Measurements from ENCODE around the gene TRIM28. TPM values are rescaled to one million over a fixed set of nuclear protein-coding genes. Genes with fewer than 3 reads are reported as not detected.

Gene TRIM28
- total RNA-seq, 1 donor from 2014 or later, result 454 TPM

DNA sequence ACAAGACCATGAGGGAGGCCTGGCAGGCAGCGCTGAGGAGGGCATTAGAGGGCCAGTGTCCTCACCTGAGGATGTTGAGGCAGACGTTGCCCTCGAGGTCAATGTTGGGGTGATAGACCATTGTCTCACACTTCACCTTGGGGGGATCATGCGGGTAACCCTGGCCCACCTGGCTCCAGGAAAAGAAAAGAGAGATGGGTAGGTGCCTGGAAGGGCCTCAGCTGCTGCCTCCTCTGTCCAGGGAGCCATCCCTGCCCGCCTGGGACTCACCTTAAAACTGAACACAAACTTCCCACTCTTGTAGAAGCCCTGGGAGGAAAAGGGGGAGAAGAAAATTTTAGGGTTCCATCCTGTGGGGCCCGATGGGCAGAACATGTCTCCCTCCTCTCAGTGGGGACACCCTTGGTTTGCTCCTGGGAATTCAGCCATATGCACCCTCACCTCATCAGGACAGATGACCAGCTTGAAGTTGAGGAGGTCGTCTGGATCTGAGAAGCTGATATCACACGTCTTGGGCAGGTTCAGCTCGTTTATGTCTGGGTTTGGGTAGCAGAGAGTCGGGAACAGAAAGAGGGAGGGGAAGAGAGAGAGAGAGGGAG is 12.9 kb downstream of the TRIM28 start:
- TF ChIP-seq, protein P1, sequence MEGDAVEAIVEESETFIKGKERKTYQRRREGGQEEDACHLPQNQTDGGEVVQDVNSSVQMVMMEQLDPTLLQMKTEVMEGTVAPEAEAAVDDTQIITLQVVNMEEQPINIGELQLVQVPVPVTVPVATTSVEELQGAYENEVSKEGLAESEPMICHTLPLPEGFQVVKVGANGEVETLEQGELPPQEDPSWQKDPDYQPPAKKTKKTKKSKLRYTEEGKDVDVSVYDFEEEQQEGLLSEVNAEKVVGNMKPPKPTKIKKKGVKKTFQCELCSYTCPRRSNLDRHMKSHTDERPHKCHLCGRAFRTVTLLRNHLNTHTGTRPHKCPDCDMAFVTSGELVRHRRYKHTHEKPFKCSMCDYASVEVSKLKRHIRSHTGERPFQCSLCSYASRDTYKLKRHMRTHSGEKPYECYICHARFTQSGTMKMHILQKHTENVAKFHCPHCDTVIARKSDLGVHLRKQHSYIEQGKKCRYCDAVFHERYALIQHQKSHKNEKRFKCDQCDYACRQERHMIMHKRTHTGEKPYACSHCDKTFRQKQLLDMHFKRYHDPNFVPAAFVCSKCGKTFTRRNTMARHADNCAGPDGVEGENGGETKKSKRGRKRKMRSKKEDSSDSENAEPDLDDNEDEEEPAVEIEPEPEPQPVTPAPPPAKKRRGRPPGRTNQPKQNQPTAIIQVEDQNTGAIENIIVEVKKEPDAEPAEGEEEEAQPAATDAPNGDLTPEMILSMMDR (conservative IDR thresholded peaks at IDR 0.05; ENCODE audit: low read depth, low read length), result no peak
- DNase-seq (ENCODE audit: low read depth), result no peak

DNA sequence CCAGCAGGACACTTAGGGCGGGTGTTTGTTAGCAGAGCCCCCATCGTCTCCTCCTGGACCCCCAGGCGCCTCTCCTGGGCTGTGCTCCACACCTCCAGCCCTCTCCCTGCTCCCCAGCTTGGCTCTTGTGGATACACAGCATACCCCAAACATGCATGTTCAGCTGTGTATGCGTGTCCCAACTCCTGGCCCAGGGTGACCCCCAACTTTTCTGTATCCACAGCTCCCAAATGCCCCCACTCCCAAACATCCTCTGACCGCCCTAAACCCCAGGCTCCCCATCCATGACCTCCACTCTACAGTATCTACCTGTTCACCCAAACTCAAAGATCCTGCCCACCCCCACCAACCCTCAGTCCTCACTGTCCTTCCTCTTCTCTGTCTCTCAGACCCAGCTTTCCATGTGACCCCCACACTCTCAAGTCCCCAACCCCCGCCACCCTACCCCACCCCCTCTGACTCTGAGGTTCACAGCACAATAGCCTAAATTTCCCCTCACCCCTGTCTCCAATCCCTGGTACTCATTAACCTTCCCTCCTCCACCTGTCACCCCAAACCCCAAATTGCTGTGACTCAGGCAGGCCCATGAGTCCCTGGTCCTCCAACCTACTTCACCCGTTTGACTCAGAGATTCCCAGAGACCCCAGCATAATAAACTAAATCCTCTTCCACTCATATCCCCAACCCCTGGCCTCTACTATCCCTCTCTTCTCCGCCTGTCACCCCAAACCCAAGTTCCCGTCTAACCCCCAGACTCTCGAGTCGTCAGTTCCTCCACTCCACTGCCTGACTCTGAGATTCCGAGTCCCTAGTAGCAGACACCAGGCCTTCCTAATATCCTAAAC is 13.6 kb downstream of the TRIM28 start:
- TF ChIP-seq, protein P1 (conservative IDR thresholded peaks at IDR 0.05; ENCODE audit: low read depth, low read length), result no peak
- no peak for DNase-seq (ENCODE audit: low read depth)
- H3K4me3 ChIP-seq (ENCODE audit: low read depth, low read length), result peak overlapping the region; percentile 75

More for the DNA sequence above, 12.9 kb downstream of the TRIM28 start:
- H3K4me3 ChIP-seq (ENCODE audit: low read depth, low read length), result peak overlapping the region; percentile 75

DNA sequence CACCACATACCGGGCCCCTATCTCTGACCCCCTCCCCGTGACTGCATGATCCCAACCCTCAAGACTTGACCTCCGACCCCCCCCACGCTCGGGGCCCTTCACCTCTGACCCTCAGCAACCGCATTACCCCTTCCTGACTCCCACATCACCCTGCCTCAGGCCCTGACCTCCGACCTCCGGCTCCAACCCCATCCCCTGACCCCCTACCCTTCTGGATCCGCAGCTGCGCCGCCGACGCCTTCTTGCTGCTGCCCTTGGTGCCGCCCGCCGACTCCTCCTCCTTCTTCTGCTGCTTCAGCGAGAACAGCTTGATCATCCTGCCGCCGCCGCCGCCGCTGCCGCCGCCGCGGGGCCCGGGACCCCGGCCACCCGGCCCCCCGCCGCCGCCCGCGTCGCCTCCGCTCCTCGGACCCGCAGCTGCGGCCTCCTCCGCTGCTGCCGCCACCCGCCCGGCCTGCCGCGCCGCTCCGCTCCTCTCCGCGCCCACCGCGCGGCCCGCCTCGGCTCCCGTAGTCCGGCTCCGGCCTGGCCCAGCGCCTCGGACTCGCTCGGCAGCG is 14.3 kb downstream of the TRIM28 start, which contains the start of gene UBE2M:
UBE2M (minus strand) TSS at position 546 of the 557 bp plus-strand sequence; CDS start at position 316, 230 bp downstream.
- no peak for DNase-seq (ENCODE audit: low read depth)
- TF ChIP-seq, protein P1 (conservative IDR thresholded peaks at IDR 0.05; ENCODE audit: low read depth, low read length), result no peak
- H3K4me3 ChIP-seq (ENCODE audit: low read depth, low read length), result peak within 1 kb of the TSS; percentile 75

DNA sequence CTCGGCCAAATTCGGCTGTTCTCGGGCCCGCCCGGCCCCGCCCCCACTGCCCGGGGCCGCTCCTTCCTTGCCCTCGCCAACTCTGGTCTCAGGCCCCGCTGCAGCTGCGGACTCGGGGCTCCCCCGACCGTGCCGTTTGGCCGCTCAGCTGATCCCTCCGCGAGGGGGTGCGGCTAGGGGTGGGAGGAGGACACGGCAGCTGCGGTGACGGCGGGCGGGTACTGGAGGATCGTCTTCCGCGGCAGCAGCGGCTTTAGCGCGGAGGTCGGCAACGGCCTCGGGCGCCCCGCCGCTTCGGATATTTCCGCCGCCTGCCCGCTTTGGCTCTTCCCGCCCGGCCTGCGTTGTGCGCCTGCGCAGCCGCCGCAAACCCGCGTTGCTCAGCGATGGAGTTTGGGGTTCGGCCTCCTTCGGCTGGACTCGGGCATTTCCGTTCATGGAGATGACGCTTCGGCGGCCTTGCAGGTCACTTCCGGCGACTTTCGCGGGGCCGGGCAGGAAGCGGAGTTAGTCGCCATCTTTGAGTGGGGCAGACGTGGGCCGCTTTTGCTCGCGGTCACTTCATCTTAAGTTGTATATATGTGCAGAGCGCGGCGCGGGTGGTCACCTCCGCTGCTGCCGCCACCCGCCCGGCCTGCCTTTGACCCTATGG is 14.9 kb downstream of the TRIM28 start:
- peak; percentile 74 for DNase-seq (ENCODE audit: low read depth)
- TF ChIP-seq, protein P1 (conservative IDR thresholded peaks at IDR 0.05; ENCODE audit: low read depth, low read length), result no peak
- peak overlapping the region; percentile 75 for H3K4me3 ChIP-seq (ENCODE audit: low read depth, low read length)

DNA sequence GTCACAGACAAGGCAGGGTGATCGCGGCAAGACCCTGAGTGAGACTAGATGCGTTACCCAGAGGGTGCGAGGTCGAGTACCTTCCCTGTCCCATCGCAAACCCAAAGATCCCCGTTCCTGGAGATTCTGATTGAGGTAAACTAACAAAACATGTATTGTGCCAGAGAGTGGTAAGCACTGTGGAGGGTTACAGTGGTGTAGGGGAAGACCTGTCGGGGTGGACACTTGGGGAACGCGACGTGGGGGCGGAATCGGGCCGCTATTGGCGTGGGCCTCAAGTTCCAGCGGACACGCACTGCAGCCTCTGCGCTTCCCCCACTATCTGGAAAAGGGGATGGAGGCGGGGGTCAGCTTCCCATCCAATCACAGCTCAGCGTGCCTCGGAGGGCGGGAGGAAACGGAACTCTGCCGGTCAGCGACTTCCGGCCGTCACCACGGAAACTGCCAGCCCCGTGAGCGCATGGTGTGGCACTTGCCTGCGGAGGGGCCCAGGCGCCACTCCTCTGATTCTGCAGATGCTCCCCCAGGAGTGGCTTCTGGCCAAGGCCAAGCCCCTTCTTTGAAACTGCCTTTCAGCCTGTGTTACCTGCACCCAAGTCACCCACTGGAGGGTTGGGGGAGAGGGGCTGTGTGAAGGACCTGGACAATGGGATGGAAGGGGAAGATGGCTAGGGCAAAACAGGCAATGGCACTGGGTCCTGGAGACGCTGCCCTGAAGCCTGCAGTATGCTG is 15.6 kb downstream of the TRIM28 start:
- TF ChIP-seq, protein P1 (conservative IDR thresholded peaks at IDR 0.05; ENCODE audit: low read depth, low read length), result no peak
- H3K4me3 ChIP-seq (ENCODE audit: low read depth, low read length), result peak overlapping the region; percentile 75
- no peak for DNase-seq (ENCODE audit: low read depth)
